HG03378 (cell line): Measurements from ENCODE around the gene BLM.
A peak's percentile ranks its signal among the peaks of the same experiment; 100 is the strongest.
"Not testable (repeated sequence)": the region's sequence is repeated elsewhere in the genome, so short reads cannot be mapped to it uniquely, and the experiment has no call there.

Experiments
- ATAC-seq: cut with Tn5 transposase; IDR thresholded peaks from one replicate; pipeline ENCODE4 v1.9.1; 2021; ENCODE audit warnings: mild to moderate bottlenecking, moderate library complexity; ENCODE audit not compliant: unreplicated experiment

BLM gene

GRCh38 chr15:90716976-90717821, at the start of gene BLM:
TSS of gene BLM (plus strand) at chr15:90717346. CDS start at chr15:90747393, 30,047 bp downstream.
- ATAC-seq = peak; percentile 98

GRCh38 chr15:90667755-90668345, 49.3 kb upstream of the BLM start:
- ATAC-seq = not testable (repeated sequence)

DNA sequence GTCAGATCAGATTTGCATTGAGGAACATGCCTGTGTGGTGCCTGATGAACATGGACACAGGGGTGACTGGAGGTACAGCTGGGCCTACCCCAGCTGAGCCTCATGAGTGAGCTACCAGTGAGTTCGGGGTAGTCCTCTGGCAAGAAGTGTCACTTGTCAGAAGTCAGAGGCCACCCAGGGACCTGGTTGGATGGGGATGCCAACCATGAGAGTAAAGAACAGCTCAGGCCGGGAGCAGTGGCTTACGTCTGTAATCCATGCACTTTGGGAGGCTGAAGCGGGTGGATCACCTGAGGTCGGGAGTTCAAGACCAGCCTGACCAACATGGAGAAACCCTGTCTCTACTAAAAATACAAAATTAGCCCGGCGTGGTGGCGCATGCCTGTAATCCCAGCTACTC, 46.5 kb upstream of the BLM start:
- not testable (repeated sequence) for ATAC-seq

GRCh38 chr15:90671216-90671615, 45.9 kb upstream of the BLM start:
- ATAC-seq = no peak

DNA sequence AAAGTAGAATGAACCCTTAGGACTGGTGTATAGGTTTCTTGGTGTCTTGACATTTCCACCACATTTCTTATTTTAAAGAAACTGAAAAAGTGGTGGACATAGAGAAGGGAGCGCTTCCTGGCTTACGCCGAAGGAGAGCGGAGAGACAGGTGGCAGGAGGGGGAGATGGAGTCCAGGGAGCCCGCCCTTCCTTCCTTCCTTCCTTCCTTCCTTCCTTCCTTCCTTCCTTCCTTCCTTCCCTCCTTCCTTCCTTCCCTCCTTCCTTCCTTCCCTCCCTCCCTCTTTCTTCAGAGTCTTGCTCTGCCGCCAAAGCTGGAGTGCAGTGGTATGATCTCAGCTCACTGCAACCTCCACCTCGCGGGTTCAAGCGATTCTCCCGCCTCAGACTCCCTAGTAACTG, 43.8 kb upstream of the BLM start:
- ATAC-seq = not testable (repeated sequence)

DNA sequence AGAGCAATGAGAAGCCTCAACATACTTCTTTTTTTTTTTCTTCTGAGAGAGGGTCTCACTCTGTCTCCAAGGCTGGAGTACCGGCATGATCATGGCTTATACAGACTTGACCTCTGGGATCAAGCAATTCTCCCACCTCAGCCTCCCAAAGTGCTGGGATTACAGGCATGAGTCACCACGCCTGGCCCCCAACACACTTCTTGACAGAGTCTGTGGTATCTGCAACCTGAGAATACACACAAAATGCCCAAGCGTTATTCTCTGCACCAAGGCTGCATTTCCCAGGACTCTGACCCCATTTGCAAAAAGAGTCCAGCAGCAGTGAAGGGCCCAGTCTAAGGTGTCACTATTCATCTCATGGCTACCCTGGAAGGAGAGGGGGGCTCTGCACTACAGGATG, 42.7 kb upstream of the BLM start:
- ATAC-seq = no peak

- ATAC-seq = no peak
Observed at GRCh38 chr15:90675464-90675863, 41.7 kb upstream of the BLM start.

- ATAC-seq = no peak
Observed at GRCh38 chr15:90677807-90678790, 39.0 kb upstream of the BLM start.

DNA sequence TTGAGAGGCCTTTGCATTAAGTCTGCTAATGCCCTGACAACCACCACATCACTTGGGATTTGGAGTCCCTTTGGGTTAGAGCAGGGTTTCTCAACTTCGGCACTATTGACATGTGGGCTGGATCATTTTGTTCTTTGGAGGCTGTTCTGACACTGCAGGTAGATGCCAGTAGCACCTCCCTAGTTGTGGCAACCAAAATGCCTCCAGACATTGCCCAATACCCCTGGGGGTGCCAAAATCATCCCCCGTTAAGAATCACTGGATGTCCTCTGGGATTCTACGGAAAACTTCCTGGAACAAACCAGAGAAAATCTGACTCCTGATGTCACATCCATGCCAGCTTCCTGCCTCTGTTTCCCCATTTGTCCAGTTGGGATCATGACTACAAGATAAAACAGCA, 37.2 kb upstream of the BLM start:
- no peak for ATAC-seq

- ATAC-seq = no peak
Observed at GRCh38 chr15:90680371-90680935, 36.7 kb upstream of the BLM start.

DNA sequence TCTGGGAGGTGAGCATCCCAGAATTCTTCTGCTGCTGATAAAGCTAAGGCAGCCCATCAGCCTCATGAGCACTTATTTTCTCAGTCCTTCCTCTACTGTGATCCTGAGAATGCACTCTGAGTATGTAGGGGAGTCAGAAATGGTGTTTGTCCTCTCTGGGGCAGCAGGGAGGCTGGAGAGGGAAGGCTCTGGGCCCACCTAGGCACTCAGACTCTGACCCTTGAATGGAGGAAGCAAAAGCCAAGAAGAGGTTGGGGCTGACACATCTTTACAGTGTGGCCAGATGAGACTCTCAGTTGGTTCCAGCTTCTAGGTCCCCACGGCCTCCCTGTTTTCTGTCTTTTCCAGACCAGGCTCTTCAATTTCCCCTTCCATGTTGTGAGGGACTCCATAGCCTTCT, 36.1 kb upstream of the BLM start:
- no peak for ATAC-seq

- no peak for ATAC-seq
Observed at GRCh38 chr15:90681480-90681879, 35.7 kb upstream of the BLM start.

GRCh38 chr15:90683371-90683770, 33.8 kb upstream of the BLM start:
- ATAC-seq = no peak

- no peak for ATAC-seq
Observed at GRCh38 chr15:90683876-90684275, 33.3 kb upstream of the BLM start.

GRCh38 chr15:90684281-90684680, 32.9 kb upstream of the BLM start:
- ATAC-seq = no peak

DNA sequence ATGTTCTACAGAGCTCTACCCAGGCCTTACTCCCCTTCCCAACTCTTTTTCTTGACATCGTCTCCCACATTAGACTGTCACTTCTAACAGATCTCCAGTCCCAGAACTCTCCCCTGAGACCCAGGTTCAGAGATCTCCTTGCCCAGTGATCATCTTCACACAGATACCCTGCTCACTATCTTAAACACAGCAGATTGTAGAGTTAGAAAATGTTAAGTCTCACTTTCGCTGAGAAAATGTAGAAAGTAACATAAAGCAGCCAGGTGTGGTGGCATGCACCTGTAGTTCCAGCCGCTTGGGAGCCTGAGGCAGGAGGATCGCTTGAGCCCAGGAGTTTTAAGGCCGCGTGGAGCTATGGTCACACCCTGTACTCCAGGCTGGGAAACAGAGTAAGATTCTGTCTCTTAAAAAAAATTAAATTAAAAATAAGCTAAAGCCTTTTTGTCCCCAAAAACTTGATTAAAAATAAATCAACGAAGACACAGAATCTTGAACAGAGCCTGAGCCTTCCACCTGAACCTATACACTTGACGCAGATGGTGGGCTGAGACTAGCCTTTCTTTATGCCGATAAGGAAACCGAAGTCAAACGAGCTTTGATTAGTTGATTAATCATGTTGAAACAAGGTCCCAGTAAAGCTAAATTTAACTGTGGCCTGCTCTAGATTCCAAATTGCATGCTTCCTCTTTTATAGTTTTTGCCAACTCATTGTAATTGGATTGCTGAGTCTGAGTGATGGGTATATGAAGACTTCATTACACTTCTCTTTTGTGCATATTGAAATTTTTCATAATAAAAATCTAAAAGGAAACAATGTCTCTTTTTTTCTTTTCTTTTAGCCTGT, 31.3 kb upstream of the BLM start:
- ATAC-seq = peak; percentile 38

DNA sequence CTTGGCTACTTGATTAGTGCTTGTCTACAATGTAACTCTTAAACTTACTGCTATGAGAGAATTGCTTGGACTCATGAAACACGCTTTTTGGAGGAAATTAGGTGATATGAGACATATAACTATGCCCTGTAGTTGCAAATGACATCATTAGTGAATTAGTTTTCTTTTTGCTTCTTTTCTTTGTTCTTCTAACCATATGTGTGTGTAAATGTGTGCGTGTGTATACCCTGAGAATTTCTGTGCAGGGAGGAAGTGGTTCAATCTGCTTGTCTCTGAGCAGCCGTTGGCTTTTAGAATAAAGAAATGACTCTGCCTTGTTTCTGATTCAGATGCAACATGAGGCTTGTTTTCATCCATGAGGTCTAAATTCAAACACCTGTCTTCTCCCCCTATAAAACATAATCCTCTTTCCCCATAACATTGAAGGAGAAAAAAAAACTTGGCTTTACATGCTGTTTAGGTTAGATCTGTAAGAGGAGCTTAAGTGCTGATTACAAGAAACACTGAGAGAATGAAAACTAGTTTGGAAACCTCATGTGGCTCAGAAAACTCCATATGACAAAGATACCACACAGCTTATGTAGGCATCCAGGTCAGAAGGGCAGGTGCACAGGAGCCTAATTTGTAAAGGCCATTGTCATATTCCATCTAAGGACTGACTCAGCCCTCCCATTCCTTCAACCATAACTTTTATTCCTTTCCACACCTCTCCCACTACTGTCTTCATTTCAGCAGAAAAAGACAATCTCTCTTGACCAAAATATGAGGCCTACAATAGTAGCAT, 30.5 kb upstream of the BLM start:
- peak; percentile 90 for ATAC-seq

GRCh38 chr15:90689326-90689961, 27.7 kb upstream of the BLM start:
- ATAC-seq = not testable (repeated sequence)

- no peak for ATAC-seq
Observed at GRCh38 chr15:90690585-90690984, 26.6 kb upstream of the BLM start.
